NCI-H226 (cell line): ENCODE results near the gene ZNF157.
"Not testable (repeated sequence)": the region's sequence is repeated elsewhere in the genome, so short reads cannot be mapped to it uniquely, and the experiment has no call there.

Experiments used
- DNase-seq: peaks from one replicate; pipeline ENCODE4 v3.0.0-alpha.2; 2015

ZNF157 gene

GRCh38 chrX:47370278-47370677, at the start of gene ZNF157:
ZNF157 (plus strand) TSS chrX:47370578; CDS start chrX:47370669, 91 bp downstream.
- DNase-seq: no peak

GRCh38 chrX:47321386-47321785, 49.0 kb upstream of the ZNF157 start:
- peak; percentile 3 for DNase-seq

GRCh38 chrX:47321823-47322371, 48.5 kb upstream of the ZNF157 start:
- no peak for DNase-seq

- no peak for DNase-seq
Observed at GRCh38 chrX:47327902-47328301, 42.5 kb upstream of the ZNF157 start.

GRCh38 chrX:47332729-47333128, 37.6 kb upstream of the ZNF157 start:
- DNase-seq: not testable (repeated sequence)

GRCh38 chrX:47351706-47352105, 18.7 kb upstream of the ZNF157 start:
- DNase-seq: peak; percentile 60

GRCh38 chrX:47358387-47359065, 11.9 kb upstream of the ZNF157 start:
- DNase-seq: no peak

- DNase-seq: no peak
Observed at GRCh38 chrX:47360423-47361179, 9.8 kb upstream of the ZNF157 start.

GRCh38 chrX:47361538-47362511, 8.6 kb upstream of the ZNF157 start:
- DNase-seq: peak; percentile 60

- DNase-seq: peak; percentile 68
Observed at GRCh38 chrX:47366041-47366722, 4.2 kb upstream of the ZNF157 start.

GRCh38 chrX:47373198-47373597, 2.8 kb downstream of the ZNF157 start:
- DNase-seq: no peak

- DNase-seq: no peak
Observed at GRCh38 chrX:47380268-47380667, 9.9 kb downstream of the ZNF157 start.

- DNase-seq: peak; percentile 18
Observed at GRCh38 chrX:47380837-47381236, 10.5 kb downstream of the ZNF157 start.

GRCh38 chrX:47384502-47384901, 14.1 kb downstream of the ZNF157 start:
- no peak for DNase-seq

- DNase-seq: no peak
Observed at GRCh38 chrX:47390780-47391179, 20.4 kb downstream of the ZNF157 start.

- DNase-seq: no peak
Observed at GRCh38 chrX:47413179-47413594, 42.8 kb downstream of the ZNF157 start.

- DNase-seq: no peak
Observed at GRCh38 chrX:47420265-47420664, 49.9 kb downstream of the ZNF157 start.

GRCh38 chrX:47420962-47421361, 50.6 kb downstream of the ZNF157 start:
- no peak for DNase-seq

- DNase-seq: no peak
Observed at GRCh38 chrX:47422444-47422843, 52.1 kb downstream of the ZNF157 start.

GRCh38 chrX:47430925-47431324, 60.5 kb downstream of the ZNF157 start:
- DNase-seq: no peak

- no peak for DNase-seq
Observed at GRCh38 chrX:47446431-47446830, 76.1 kb downstream of the ZNF157 start.

GRCh38 chrX:47446971-47447370, 76.6 kb downstream of the ZNF157 start:
- DNase-seq: no peak
